HepG2 (cell line): ENCODE data around the gene DNAJC21. TPM values are rescaled to one million over a fixed set of nuclear protein-coding genes. Genes with fewer than 3 reads are reported as not detected.

Experiments used
- ATF2 ChIP-seq: sonication (generic); formaldehyde crosslinking; IDR thresholded peaks from 2 replicates; pipeline ENCODE4 v1.4.0; 2020; ENCODE audit warnings: missing genetic modification reagents
- CEBPB ChIP-seq: IDR thresholded peaks from 2 replicates; pipeline ENCODE4 v1.6.1; 2011; ENCODE audit warnings: low read depth, low read length, improper control_type of control experiment, borderline replicate concordance
- CSRNP1 ChIP-seq: sonication (generic); formaldehyde crosslinking; IDR thresholded peaks from 2 replicates; pipeline ENCODE4 v1.8.1; 2023; ENCODE audit warnings: mild to moderate bottlenecking, missing genetic modification reagents
- DR1 ChIP-seq: sonication (generic); formaldehyde crosslinking; IDR thresholded peaks from 2 replicates; pipeline ENCODE4 v1.8.0; 2021; ENCODE audit warnings: mild to moderate bottlenecking, missing genetic modification reagents, inconsistent platforms
- GATA4 ChIP-seq: sonication (generic); IDR thresholded peaks from 2 replicates; pipeline ENCODE4 v1.6.1; 2016; ENCODE audit warnings: antibody characterized with exemption, low read depth, borderline replicate concordance
- KDM4B ChIP-seq: sonication (generic); formaldehyde crosslinking; IDR thresholded peaks from 2 replicates; pipeline ENCODE4 v1.4.0; 2020; ENCODE audit warnings: missing genetic modification reagents
- MAFG ChIP-seq: sonication (generic); formaldehyde crosslinking; IDR thresholded peaks from 2 replicates; pipeline ENCODE4 v1.5.1; 2020; ENCODE audit warnings: mild to moderate bottlenecking, missing genetic modification reagents
- MLLT10 ChIP-seq: sonication (generic); formaldehyde crosslinking; IDR thresholded peaks from 2 replicates; pipeline ENCODE4 v1.4.0; 2020; ENCODE audit warnings: missing genetic modification reagents
- MLXIP ChIP-seq: sonication (generic); formaldehyde crosslinking; IDR thresholded peaks from 2 replicates; pipeline ENCODE4 v1.9.0; 2021; ENCODE audit warnings: missing genetic modification reagents, borderline replicate concordance
- POLR2G ChIP-seq: fragments of 200-400 bp; formaldehyde crosslinking; IDR thresholded peaks from 2 replicates; pipeline ENCODE4 v1.6.1; 2018; ENCODE audit warnings: mild to moderate bottlenecking, low read depth, low read length, moderate library complexity
- REPIN1 ChIP-seq: sonication (generic); formaldehyde crosslinking; IDR thresholded peaks from 2 replicates; pipeline ENCODE4 v1.8.0; 2022; ENCODE audit warnings: missing genetic modification reagents, low read depth, mild to moderate bottlenecking, borderline replicate concordance
- SAP130 ChIP-seq: IDR thresholded peaks from 2 replicates; pipeline ENCODE4 v1.6.1; 2016; ENCODE audit warnings: low read depth
- TCF12 ChIP-seq, 2 experiments: fragments of 450-650 bp in 1 of 2; sonication (generic) in 1 of 2; formaldehyde crosslinking in 1 of 2; IDR thresholded peaks; 2 replicates each; pipeline versions ENCODE4 v1.6.1 to v1.8.0; 2017 to 2022; ENCODE audit warnings: antibody characterized with exemption in 1 of 2, mild to moderate bottlenecking in 1 of 2, missing genetic modification reagents in 1 of 2, moderate library complexity in 1 of 2
- ZBTB3 ChIP-seq: sonication (generic); formaldehyde crosslinking; IDR thresholded peaks from 2 replicates; pipeline ENCODE4 v1.4.0; 2020; ENCODE audit warnings: low read depth, mild to moderate bottlenecking, moderate library complexity, missing genetic modification reagents, borderline replicate concordance
- ZEB1 ChIP-seq: IDR thresholded peaks from 2 replicates; pipeline ENCODE4 v1.6.1; 2012; ENCODE audit warnings: mild to moderate bottlenecking, low read depth, inconsistent platforms; ENCODE audit not compliant: insufficient replicate concordance
- ZFP37 ChIP-seq: sonication (generic); formaldehyde crosslinking; IDR thresholded peaks from 2 replicates; pipeline ENCODE4 v1.4.0; 2020; ENCODE audit warnings: missing genetic modification reagents, borderline replicate concordance
- ZFP90 ChIP-seq: sonication (generic); formaldehyde crosslinking; IDR thresholded peaks from 2 replicates; pipeline ENCODE4 v1.8.0; 2022; ENCODE audit warnings: missing genetic modification reagents, mild to moderate bottlenecking, inconsistent platforms, borderline replicate concordance
- ZFX ChIP-seq: sonication (generic); formaldehyde crosslinking; IDR thresholded peaks from 2 replicates; pipeline ENCODE4 v1.4.0; 2020; ENCODE audit warnings: mild to moderate bottlenecking, low read depth, missing genetic modification reagents, moderate library complexity
- ZNF30 ChIP-seq: sonication (generic); formaldehyde crosslinking; IDR thresholded peaks from 2 replicates; pipeline ENCODE4 v1.5.0; 2020; ENCODE audit warnings: mild to moderate bottlenecking, missing genetic modification reagents
- polyA plus RNA-seq, 8 experiments: library from polyadenylated mRNA; depleted of rRNA in 3 of 8; stranded (reverse) in 7 of 8; unstranded in 1 of 8; fragments of >200 nt; fragmentation: Illumina TruSeq in 4 of 8; extraction: Trizol in 4 of 8; gene quantifications; 2 replicates each; pipeline versions ENCODE4 v1.2.1 to v1.2.3, GENCODE V29; 2011 to 2016; ENCODE audit warnings: low read depth in 4 of 8, missing spikeins in 1 of 8, mixed read lengths in 1 of 8; ENCODE audit not compliant: insufficient read depth in 1 of 8
- total RNA-seq, 5 experiments: library from RNA; depleted of rRNA; stranded (reverse); fragments of >200 nt; fragmentation: Illumina TruSeq; extraction: Trizol; gene quantifications; 2 replicates each; pipeline ENCODE4 v1.2.3, GENCODE V29; 2016; ENCODE audit warnings: low read depth in 1 of 5

The DNAJC21 gene
- total and polyA plus RNA-seq, 2 of the 13 experiments (the other 11 are each of a cell fraction or from before 2014, with no cell fraction given), result 10.9 to 41.6 TPM

DNA sequence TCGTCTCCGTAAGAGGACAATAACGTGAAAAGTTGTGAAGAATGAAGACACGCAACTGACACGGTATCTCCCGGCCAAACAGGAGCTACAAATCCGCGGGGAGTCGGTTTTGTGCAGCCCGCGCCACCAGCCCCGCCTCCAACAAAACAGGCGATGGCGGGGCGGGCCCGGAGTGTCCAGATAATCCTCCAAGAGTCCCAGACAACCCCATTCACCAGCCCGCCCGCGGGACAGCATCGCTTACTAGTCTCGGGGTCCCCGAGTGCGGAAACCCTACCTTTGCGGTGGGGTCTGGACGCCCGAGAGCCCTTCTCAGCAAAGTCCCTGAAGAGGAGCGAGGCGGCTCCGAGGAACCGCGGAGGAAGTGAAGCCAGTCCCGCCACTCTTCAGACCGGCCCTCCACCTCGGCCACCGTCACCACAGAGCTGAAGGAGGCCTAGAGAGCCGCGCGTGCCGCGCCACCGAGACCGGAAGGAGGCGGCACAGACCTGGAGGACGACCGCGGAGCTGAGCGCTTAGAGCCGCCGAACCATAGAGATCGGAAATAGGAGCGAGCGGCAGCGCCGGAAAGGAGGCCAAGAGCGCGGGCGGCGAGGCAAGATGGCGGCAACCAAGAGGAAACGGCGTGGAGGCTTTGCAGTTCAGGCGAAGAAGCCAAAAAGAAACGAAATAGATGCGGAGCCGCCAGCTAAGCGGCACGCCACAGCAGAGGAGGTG lies 14.1 kb upstream of the DNAJC21 start, which contains the start of the genes BRIX1 and RAD1 (continued):
- TF ChIP-seq ZFP37 (CRISPR knock-in tag), result 0 out of 2 replicates have a peak, but pooled peaks have one; percentile 15
- no peak for TF ChIP-seq MLXIP (CRISPR knock-in tag)
- peak; percentile 83; the same call in 1 of the 2 replicates for TF ChIP-seq ZBTB3 (CRISPR knock-in tag)
- TF ChIP-seq SAP130 (CRISPR knock-in tag), result peak; percentile 98
- TF ChIP-seq KDM4B (CRISPR knock-in tag), result peak; percentile 25; the same call in 1 of the 2 replicates
- peak; percentile 87 for TF ChIP-seq DR1 (CRISPR knock-in tag)
- TF ChIP-seq MAFG (CRISPR knock-in tag), result no peak
- TF ChIP-seq CEBPB, result no peak
- no peak for TF ChIP-seq ZEB1
- peak; percentile 47; the same call in 1 of the 2 replicates for TF ChIP-seq GATA4
- peak; percentile 90 for TF ChIP-seq ZFX (CRISPR knock-in tag)
- TF ChIP-seq CSRNP1 (CRISPR knock-in tag), result peak; percentile 62; the same call in 1 of the 2 replicates
- TF ChIP-seq TCF12 (IDR thresholded peaks at IDR 0.05), result no peak
- TF ChIP-seq TCF12 (CRISPR knock-in tag; IDR thresholded peaks at IDR 0.05), result peak; percentile 60; the same call in 1 of the 2 replicates
- TF ChIP-seq POLR2G, result peak; percentile 91
- TF ChIP-seq ATF2 (CRISPR knock-in tag), result peak; percentile 52
- peak; percentile 89 for TF ChIP-seq REPIN1 (CRISPR knock-in tag)
- TF ChIP-seq MLLT10, result 0 out of 2 replicates have a peak, but pooled peaks have one; percentile 29
- TF ChIP-seq ZNF30, result peak; percentile 87; the same call in 1 of the 2 replicates
- peak; percentile 61; the same call in 1 of the 2 replicates for TF ChIP-seq ZFP90
